Stromal cell of bone marrow (primary cell): ENCODE data around the gene ZNF814.
"Not testable (repeated sequence)": the region's sequence is repeated elsewhere in the genome, so short reads cannot be mapped to it uniquely, and the experiment has no call there.

Experiments
- DNase-seq: peaks from one replicate; pipeline ENCODE4 v3.0.0-alpha.2; 2012; ENCODE audit warnings: low read depth

The ZNF814 gene

GRCh38 chr19:57888560-57889231, at the start of gene ZNF814:
ZNF814 (minus strand) TSS chr19:57889037; CDS start chr19:57888802, 235 bp downstream.
- peak; percentile 75 for DNase-seq

DNA sequence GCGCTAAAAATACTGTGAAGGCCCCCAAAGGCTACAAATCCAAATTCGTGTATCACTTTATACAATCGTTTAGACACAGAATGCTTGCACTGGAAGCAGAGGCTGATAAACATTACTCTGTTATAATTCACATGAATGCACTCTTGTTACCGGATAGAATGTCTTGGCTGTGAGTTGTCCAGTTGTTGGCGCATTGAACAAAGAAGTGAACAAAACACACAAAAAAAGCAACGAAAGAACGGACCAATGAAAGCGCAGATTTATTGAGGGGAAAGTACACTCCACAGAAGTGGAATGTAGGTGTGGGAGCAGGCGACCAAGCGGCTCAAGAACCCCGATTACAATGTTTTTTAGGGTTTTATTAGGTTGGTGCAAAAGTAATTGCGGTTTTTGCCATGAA, 46.9 kb upstream of the ZNF814 start:
- DNase-seq, result no peak

- DNase-seq, result peak; percentile 82
Measured at GRCh38 chr19:57934820-57935665, 46.2 kb upstream of the ZNF814 start, which contains the start of gene ZNF418. ZNF418 (minus strand) TSS chr19:57935402; CDS start chr19:57933822, 1,580 bp downstream.

- DNase-seq, result no peak
Measured at GRCh38 chr19:57927587-57927986, 38.8 kb upstream of the ZNF814 start.

- peak; percentile 96 for DNase-seq
Measured at GRCh38 chr19:57916168-57916995, 27.5 kb upstream of the ZNF814 start, which contains the start of gene ZNF417. ZNF417 (minus strand) TSS chr19:57916592; CDS start chr19:57916411, 181 bp downstream.

GRCh38 chr19:57914531-57914930, 25.7 kb upstream of the ZNF814 start:
- no peak for DNase-seq

GRCh38 chr19:57907394-57907793, 18.6 kb upstream of the ZNF814 start:
- no peak for DNase-seq

DNA sequence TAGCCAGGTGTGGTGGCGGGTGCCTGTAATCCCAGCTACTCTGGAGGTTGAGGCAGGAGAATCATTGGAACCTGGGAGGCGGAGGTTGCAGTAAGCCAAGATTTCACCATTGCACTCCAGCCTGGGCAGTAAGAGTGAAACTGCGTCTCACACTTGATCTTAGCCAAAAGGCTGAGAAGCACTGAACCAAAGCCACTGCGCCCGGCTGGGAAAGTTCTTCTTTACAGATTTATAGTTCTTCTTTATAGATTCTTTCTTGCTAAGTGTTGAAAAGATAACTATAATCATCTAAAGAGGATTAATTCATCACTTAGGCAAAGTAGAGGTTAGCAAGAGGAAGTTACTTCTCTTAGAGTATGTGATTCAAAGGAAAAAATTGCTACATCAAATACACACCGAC, 16.4 kb upstream of the ZNF814 start:
- no peak for DNase-seq

- no peak for DNase-seq
Measured at GRCh38 chr19:57903618-57904184, 14.9 kb upstream of the ZNF814 start.

DNA sequence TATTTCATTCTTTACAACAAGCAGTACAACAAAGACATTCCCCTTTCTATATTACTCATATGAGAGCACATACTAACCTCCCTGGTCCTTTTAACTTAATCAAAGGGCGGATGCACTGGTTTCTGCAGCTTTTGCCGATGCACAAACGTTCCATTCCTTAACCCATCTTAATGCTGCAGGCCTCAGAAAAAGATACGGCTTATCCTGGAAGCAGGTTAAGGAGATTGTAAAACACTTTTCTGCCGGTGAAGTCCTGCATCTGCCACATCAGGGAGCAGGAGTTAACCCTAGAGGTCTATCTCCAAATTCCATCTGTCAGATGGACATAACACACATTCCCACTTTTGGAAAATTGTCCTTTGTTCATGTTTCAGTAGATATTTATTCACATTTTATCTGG, 11.5 kb upstream of the ZNF814 start:
- no peak for DNase-seq

GRCh38 chr19:57890706-57891105, 1.9 kb upstream of the ZNF814 start:
- not testable (repeated sequence) for DNase-seq

GRCh38 chr19:57888107-57888559, 704 bp downstream of the ZNF814 start:
- no peak for DNase-seq

DNA sequence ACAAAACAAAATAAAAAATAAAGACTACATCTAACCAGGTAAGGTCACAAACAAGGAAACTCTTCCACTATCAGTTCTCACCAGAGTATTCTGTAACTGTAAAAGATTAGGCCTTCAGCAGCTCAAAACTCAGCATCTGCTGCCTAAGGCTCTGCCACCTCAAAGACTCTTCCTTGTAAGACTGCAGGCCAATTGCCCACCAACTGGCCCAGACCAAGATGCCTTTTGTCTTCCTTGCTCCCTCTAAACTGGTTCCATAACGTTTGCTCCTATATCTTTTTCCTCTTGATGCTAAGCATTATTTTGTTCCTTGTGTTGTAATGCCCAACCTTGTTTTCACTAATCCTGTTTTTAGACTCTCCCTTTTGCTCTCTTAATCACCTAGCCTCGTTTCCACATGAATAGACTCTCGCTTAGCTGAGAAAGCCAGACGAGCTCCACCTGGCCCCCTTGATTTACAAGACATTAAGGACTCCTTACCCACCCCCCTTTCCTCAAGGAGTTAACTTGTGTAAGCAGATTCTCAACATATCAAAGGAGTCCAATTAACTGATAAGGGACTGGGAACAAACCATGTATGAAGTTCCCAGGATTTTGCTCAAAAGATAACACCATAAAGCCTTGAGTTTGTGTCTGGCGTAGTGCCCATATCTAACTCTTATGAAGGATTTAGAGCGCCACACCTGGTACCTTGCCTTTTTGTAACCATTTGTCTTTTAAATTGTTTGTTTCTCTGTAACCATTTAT, 1.5 kb downstream of the ZNF814 start:
- DNase-seq, result no peak

DNA sequence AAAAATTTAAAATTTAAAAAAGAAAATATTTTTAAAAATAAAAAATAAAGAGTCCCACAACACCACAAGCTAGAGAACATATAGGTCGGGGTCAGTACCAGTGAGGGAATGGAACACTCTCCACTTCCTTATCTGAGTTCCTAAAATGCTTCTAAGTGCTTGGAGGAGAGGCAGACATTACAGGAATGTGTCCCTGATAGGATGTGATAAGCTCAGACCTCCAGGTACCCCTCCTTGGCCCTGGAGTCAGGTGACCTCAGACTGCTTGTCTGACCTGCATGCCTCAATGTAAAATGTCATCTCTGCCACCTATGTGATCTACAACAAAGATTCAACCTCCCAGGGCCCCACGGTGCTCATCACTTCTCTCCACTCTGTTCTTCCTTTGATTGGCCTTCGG, 2.8 kb downstream of the ZNF814 start:
- DNase-seq, result no peak

- DNase-seq, result not testable (repeated sequence)
Measured at GRCh38 chr19:57873883-57874799, 14.7 kb downstream of the ZNF814 start.

DNA sequence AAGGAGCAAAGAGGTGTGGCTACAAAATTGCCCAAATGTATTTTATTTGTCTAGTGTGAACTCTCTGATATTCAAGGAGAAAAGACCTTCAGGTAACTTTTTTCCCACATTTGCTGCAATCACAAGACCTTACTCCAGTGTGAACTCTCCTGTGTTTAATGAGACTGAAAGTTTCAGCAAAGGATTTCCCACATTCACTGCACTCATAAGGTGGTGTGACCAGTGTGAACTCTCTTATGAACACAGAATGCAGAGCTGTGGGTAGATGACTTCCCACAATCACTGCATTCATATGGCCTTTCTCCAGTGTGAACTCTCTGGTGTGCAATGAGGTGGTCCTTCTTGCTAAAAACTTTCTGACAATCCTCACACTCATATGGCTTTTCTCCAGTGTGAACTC, 16.4 kb downstream of the ZNF814 start:
- no peak for DNase-seq

DNA sequence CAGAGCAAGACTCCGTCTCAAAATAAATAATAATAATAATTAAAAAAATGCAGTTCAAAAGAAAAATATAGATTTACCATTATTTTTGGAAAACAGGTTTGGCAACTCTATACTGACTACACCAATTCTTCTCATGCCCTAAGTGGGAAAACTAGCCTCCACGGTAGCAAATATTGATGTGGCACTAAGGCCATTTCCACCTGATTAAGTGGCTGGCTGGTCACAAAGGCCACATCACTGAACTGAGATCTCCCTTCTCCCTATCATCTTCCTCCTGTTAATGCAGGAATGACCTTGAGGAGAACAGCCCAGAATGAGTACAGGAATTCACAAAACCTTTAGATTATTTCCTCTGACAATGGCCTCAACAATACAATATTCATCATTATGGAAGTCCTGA, 18.6 kb downstream of the ZNF814 start:
- no peak for DNase-seq

DNA sequence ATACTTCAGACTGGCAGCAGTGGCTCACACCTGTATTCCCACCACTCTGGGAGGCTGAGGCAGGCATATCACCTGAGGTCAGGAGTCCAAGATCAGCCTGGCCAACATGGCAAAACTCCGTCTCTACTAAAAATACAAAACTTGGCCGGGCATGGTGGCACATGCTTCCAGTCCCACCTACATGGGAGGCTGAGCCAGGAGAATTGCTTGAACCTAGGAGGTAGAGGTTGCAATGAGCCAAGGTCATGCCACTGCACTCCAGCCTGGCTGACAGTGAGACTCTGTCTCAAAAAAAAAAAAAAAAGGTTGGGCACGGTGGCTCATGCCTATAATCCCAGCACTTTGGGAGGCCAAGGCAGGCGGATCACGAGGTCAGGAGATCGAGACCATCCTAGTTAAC, 19.2 kb downstream of the ZNF814 start:
- DNase-seq, result not testable (repeated sequence)

GRCh38 chr19:57867868-57868492, 20.9 kb downstream of the ZNF814 start:
- no peak for DNase-seq
